Right lobe of liver (tissue), 4 donors: ENCODE measurements around the gene MED27.

ENCODE experiments used
- POLR2A ChIP-seq: fragments of 450-650 bp; IDR thresholded peaks from one replicate; pipeline ENCODE4 v1.6.1; 2017; ENCODE audit warnings: antibody characterized with exemption, mild to moderate bottlenecking
- TF ChIP-seq, protein P1 (sequence below), 4 donors: fragments of 200-600 bp in 3 of 4; fragments of 450-650 bp in 1 of 4; IDR thresholded peaks; one replicate each; pipeline versions ENCODE4 v1.5.1 to v1.8.0; 2016 to 2022; ENCODE audit warnings: antibody characterized with exemption in 4 of 4, mild to moderate bottlenecking in 2 of 4
- donor health status: DM: no; HTN: no; CAD: no.
- donor health status: DM: no; HTN: no; CAD: no.
- donor health status: DM: no; HTN: yes; CAD: no.

DNA sequence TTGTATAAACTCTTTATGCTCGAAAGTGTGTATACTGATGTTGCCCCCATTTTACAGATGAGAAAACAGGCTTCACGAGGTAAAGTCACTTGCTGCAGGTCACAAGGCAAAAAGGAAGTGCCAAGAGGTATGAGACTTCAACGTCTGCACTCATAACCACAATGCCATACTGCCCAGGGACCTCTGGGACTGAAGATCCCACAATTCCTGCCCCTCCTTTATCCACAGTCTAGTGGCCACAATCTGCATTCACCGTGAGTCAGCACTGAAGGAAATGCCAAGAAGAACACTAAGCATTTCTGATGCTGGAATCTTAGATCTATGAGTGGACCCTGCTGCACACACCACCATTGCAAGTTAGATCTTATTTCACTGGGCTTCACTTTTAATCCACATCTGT lies 37.3 kb downstream of the MED27 start:
- TF ChIP-seq, protein P1, sequence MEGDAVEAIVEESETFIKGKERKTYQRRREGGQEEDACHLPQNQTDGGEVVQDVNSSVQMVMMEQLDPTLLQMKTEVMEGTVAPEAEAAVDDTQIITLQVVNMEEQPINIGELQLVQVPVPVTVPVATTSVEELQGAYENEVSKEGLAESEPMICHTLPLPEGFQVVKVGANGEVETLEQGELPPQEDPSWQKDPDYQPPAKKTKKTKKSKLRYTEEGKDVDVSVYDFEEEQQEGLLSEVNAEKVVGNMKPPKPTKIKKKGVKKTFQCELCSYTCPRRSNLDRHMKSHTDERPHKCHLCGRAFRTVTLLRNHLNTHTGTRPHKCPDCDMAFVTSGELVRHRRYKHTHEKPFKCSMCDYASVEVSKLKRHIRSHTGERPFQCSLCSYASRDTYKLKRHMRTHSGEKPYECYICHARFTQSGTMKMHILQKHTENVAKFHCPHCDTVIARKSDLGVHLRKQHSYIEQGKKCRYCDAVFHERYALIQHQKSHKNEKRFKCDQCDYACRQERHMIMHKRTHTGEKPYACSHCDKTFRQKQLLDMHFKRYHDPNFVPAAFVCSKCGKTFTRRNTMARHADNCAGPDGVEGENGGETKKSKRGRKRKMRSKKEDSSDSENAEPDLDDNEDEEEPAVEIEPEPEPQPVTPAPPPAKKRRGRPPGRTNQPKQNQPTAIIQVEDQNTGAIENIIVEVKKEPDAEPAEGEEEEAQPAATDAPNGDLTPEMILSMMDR (IDR thresholded peaks at IDR 0.05), result no peak
- no peak for TF ChIP-seq POLR2A
